ENCODE data around the gene KRT80. TPM values are rescaled to one million over a fixed set of nuclear protein-coding genes. Genes with fewer than 3 reads are reported as not detected.

Gene KRT80
- total RNA-seq, 3 donors from 2014 or later (not counting 1 experiment from before 2014, with no cell fraction given) = not detected

DNA sequence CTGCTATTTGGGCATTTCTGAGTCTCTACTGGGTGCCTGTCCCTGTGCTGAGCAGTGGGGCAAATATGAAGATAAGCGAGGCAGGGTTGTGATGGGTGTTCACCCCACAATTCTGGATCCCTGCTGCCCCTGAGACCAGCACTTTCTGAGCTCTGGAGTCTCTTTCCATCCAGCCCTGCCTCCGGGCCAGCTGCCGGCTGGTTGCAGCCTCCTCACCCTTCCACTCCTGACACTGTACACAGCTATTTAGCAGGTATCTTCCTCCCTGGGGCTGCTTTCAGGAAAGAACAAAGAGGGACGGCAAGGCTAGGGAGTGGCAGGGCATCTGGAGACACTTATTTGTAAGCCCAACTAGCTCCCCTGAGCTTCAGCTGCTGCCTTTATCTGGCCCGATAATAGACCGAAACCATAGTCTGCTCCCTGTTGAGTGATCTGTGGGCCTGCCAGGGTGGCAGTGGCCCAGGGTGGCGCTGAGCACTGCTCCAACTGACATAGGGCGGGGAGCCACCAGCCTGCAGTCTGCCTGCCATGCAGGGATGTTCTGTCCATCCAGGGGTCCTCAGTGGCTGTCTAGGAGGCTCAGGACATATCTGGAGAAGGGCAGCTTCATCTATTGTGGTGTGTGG, 7.6 kb upstream of the KRT80 start:
- WGBS (ENCODE audit: insufficient coverage) = 85% methylated on average over 8 of the region's 8 CpGs
- DNase-seq = no peak
- H3K9me3 Mint-ChIP-seq = no peaks in the 10 kb centered on the region
- intact Hi-C loops (cut with micrococcal nuclease) = no loop called here
- no peaks in the 10 kb centered on the region for H3K9me3 ChIP-seq (ENCODE audit: control insufficient read depth, insufficient read depth, low read length)
- no peaks in the 10 kb centered on the region for H3K36me3 ChIP-seq (ENCODE audit: control insufficient read depth, insufficient read depth, low read length)
- ATAC-seq = no peak
- peaks cover 0 to 6% of the 10 kb centered on the region in 2 donors for H3K4me1 Mint-ChIP-seq
- no peak overlapping the region for H3K4me3 Mint-ChIP-seq
- H3K27me3 Mint-ChIP-seq (ENCODE audit: low read depth in 2 of 2) = peaks cover 11 to 14% of the 10 kb centered on the region in 2 donors
- H3K36me3 Mint-ChIP-seq = no peaks in the 10 kb centered on the region
- H3K27ac ChIP-seq (ENCODE audit: low read length) = no peak overlapping the region
- TF ChIP-seq, protein P1, sequence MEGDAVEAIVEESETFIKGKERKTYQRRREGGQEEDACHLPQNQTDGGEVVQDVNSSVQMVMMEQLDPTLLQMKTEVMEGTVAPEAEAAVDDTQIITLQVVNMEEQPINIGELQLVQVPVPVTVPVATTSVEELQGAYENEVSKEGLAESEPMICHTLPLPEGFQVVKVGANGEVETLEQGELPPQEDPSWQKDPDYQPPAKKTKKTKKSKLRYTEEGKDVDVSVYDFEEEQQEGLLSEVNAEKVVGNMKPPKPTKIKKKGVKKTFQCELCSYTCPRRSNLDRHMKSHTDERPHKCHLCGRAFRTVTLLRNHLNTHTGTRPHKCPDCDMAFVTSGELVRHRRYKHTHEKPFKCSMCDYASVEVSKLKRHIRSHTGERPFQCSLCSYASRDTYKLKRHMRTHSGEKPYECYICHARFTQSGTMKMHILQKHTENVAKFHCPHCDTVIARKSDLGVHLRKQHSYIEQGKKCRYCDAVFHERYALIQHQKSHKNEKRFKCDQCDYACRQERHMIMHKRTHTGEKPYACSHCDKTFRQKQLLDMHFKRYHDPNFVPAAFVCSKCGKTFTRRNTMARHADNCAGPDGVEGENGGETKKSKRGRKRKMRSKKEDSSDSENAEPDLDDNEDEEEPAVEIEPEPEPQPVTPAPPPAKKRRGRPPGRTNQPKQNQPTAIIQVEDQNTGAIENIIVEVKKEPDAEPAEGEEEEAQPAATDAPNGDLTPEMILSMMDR (IDR thresholded peaks at IDR 0.05) = no peak
- peaks cover 39% of the 10 kb centered on the region for H3K4me1 ChIP-seq (ENCODE audit: control insufficient read depth, insufficient read depth, low read length)
- no peak overlapping the region for H3K27ac Mint-ChIP-seq
- H3K27me3 ChIP-seq (ENCODE audit: control insufficient read depth, insufficient read depth, low read length) = no peaks in the 10 kb centered on the region
- no peak overlapping the region for H3K4me3 ChIP-seq (ENCODE audit: low read length)

GRCh38 chr12:52198454-52199215, 6.8 kb upstream of the KRT80 start:
- H3K4me1 Mint-ChIP-seq = peaks cover 0 to 6% of the 10 kb centered on the region in 2 donors
- TF ChIP-seq, protein P1 (IDR thresholded peaks at IDR 0.05) = no peak
- H3K36me3 Mint-ChIP-seq = no peaks in the 10 kb centered on the region
- no peak overlapping the region for H3K4me3 ChIP-seq (ENCODE audit: low read length)
- ATAC-seq (no peak), DNase-seq (no peak)
- no peaks in the 10 kb centered on the region for H3K27me3 ChIP-seq (ENCODE audit: control insufficient read depth, insufficient read depth, low read length)
- WGBS (ENCODE audit: insufficient coverage) = 37% methylated on average over 5 of the region's 5 CpGs
- no peak overlapping the region for H3K4me3 Mint-ChIP-seq
- H3K9me3 Mint-ChIP-seq = no peaks in the 10 kb centered on the region
- H3K27ac ChIP-seq (ENCODE audit: low read length) = peak overlapping the region; percentile 69
- peaks cover 10 to 14% of the 10 kb centered on the region in 2 donors for H3K27me3 Mint-ChIP-seq (ENCODE audit: low read depth in 2 of 2)
- no peaks in the 10 kb centered on the region for H3K36me3 ChIP-seq (ENCODE audit: control insufficient read depth, insufficient read depth, low read length)
- no peaks in the 10 kb centered on the region for H3K9me3 ChIP-seq (ENCODE audit: control insufficient read depth, insufficient read depth, low read length)
- H3K4me1 ChIP-seq (ENCODE audit: control insufficient read depth, insufficient read depth, low read length) = peaks cover 40% of the 10 kb centered on the region
- no peak overlapping the region for H3K27ac Mint-ChIP-seq
- intact Hi-C loops (cut with micrococcal nuclease) = no loop called here

DNA sequence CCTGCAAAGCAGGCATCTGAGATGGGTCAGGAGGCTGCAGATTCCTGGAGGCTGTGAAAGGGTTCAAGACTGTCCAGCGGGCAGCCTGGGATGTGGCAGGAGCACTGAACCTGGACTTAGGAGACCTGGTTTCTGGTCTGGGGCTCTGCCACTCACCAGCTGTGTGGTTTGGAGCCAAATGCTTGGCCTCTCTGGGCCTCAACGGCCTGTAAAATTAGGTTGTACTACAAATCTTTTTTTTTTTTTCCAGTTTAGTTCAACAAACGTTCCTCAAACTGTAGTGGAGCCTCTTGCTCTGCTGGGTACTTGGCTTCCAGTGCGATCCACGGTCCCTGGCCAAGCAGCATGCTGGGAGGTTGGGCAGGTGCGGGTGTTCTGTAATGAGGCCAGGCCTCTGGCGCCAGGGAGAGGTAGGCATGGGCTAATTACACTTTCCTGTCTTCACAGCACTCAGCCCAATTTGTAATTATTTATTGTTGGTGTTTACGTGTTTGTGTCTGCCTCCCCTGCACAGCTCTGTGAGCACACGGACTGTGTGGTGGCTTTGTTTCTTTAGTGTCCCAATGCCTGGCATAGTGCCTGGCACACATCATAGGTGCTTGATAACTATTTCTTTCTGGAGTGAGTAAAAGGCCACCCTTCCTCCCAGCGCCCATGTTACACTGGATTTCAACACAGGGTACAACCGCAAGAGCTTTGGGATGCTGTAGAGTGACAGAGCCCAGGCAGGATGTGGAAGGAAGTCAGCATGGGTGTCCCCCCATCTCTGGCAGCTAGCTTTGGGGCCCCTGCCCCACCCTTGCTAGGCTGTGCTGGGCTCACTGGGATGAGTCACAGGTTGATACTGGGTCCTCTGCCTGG, 5.8 kb upstream of the KRT80 start:
- Histone ChIP-seq H3K4me3 (ENCODE audit: low read length) (no peak overlapping the region), H3K9me3 (ENCODE audit: control insufficient read depth, insufficient read depth, low read length) (no peaks in the 10 kb centered on the region), H3K27ac (ENCODE audit: low read length) (peak overlapping the region; percentile 38), H3K36me3 (ENCODE audit: control insufficient read depth, insufficient read depth, low read length) (no peaks in the 10 kb centered on the region), H3K4me1 (ENCODE audit: control insufficient read depth, insufficient read depth, low read length) (peaks cover 37% of the 10 kb centered on the region), H3K27me3 (ENCODE audit: control insufficient read depth, insufficient read depth, low read length) (no peaks in the 10 kb centered on the region)
- no peak overlapping the region for H3K4me3 Mint-ChIP-seq
- TF ChIP-seq, protein P1 (IDR thresholded peaks at IDR 0.05) = no peak
- H3K27me3 Mint-ChIP-seq (ENCODE audit: low read depth in 2 of 2) = peaks cover 0 to 11% of the 10 kb centered on the region in 2 donors
- no peaks in the 10 kb centered on the region for H3K4me1 Mint-ChIP-seq
- H3K36me3 Mint-ChIP-seq = no peaks in the 10 kb centered on the region
- no peak overlapping the region for H3K27ac Mint-ChIP-seq
- 68% methylated on average over 9 of the region's 11 CpGs for WGBS (ENCODE audit: insufficient coverage)
- DNase-seq (no peak), ATAC-seq (peak in 1 of 3 donors; percentile 29)
- intact Hi-C loops (cut with micrococcal nuclease) = no loop called here
- no peaks in the 10 kb centered on the region for H3K9me3 Mint-ChIP-seq

Measured in natural killer cell (primary cell).